WTC11 (cell line): Measurements from ENCODE around the gene RNF11.

ENCODE experiments used
- CREB1 ChIP-seq: sonication (generic); formaldehyde crosslinking; IDR thresholded peaks from 2 replicates; pipeline ENCODE4 v1.8.0; 2023; ENCODE audit warnings: mild to moderate bottlenecking, missing genetic modification reagents
- CTCF ChIP-seq: fragments of 200-600 bp; IDR thresholded peaks from 2 replicates; pipeline ENCODE4 v1.8.0; 2022; ENCODE audit warnings: antibody characterized with exemption
- IRF2 ChIP-seq: sonication (generic); formaldehyde crosslinking; IDR thresholded peaks from 2 replicates; pipeline ENCODE4 v1.8.0; 2022; ENCODE audit warnings: low read depth, missing genetic modification reagents, borderline replicate concordance
- JUN ChIP-seq: sonication (generic); formaldehyde crosslinking; IDR thresholded peaks from 2 replicates; pipeline ENCODE4 v1.8.0; 2023; ENCODE audit warnings: mild to moderate bottlenecking, missing genetic modification reagents
- KAT7 ChIP-seq: sonication (generic); formaldehyde crosslinking; IDR thresholded peaks from 2 replicates; pipeline ENCODE4 v1.8.1; 2023; ENCODE audit warnings: missing genetic modification reagents, mild to moderate bottlenecking, borderline replicate concordance
- MAX ChIP-seq: sonication (generic); formaldehyde crosslinking; IDR thresholded peaks from 2 replicates; pipeline ENCODE4 v1.8.0; 2022; ENCODE audit warnings: mild to moderate bottlenecking, missing genetic modification reagents
- USF2 ChIP-seq: sonication (generic); formaldehyde crosslinking; IDR thresholded peaks from 2 replicates; pipeline ENCODE4 v1.8.1; 2023; ENCODE audit warnings: mild to moderate bottlenecking, missing genetic modification reagents, moderate library complexity
- ZNF263 ChIP-seq: sonication (generic); formaldehyde crosslinking; IDR thresholded peaks from 2 replicates; pipeline ENCODE4 v1.8.1; 2022; ENCODE audit warnings: low read depth, mild to moderate bottlenecking, moderate library complexity, missing genetic modification reagents
- TF ChIP-seq, protein P1 (sequence below): sonication (generic); formaldehyde crosslinking; IDR thresholded peaks from 2 replicates; pipeline ENCODE4 v1.8.1; 2023; ENCODE audit warnings: mild to moderate bottlenecking, missing genetic modification reagents, borderline replicate concordance

DNA sequence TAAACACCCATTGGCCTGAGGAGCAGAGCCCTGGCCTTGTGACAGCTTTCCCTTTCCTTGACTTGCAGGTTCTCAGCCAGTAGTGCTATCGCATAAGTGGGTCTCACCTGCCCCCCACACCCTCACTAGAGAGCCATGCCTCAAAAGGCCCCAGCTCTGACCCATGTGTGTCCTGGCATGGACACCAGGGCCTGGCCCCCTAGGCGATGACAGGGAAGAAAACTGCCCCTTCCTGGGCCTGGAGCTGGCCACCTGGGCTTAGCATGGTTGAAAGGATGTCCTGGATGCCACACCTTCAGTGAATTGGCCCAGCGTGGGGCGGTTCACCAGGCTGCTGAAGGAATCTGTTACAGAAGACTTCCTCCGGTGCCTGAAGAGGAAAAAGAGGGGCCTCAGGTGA is 75.8 kb downstream of the RNF11 start:
- TF ChIP-seq USF2 (CRISPR knock-in tag): no peak
- no peak for TF ChIP-seq IRF2 (CRISPR knock-in tag)
- TF ChIP-seq CTCF: no peak
- no peak for TF ChIP-seq JUN (CRISPR knock-in tag)
- TF ChIP-seq MAX (CRISPR knock-in tag): no peak
- no peak for TF ChIP-seq KAT7 (CRISPR knock-in tag)
- no peak for TF ChIP-seq ZNF263 (CRISPR knock-in tag)
- TF ChIP-seq, protein P1, sequence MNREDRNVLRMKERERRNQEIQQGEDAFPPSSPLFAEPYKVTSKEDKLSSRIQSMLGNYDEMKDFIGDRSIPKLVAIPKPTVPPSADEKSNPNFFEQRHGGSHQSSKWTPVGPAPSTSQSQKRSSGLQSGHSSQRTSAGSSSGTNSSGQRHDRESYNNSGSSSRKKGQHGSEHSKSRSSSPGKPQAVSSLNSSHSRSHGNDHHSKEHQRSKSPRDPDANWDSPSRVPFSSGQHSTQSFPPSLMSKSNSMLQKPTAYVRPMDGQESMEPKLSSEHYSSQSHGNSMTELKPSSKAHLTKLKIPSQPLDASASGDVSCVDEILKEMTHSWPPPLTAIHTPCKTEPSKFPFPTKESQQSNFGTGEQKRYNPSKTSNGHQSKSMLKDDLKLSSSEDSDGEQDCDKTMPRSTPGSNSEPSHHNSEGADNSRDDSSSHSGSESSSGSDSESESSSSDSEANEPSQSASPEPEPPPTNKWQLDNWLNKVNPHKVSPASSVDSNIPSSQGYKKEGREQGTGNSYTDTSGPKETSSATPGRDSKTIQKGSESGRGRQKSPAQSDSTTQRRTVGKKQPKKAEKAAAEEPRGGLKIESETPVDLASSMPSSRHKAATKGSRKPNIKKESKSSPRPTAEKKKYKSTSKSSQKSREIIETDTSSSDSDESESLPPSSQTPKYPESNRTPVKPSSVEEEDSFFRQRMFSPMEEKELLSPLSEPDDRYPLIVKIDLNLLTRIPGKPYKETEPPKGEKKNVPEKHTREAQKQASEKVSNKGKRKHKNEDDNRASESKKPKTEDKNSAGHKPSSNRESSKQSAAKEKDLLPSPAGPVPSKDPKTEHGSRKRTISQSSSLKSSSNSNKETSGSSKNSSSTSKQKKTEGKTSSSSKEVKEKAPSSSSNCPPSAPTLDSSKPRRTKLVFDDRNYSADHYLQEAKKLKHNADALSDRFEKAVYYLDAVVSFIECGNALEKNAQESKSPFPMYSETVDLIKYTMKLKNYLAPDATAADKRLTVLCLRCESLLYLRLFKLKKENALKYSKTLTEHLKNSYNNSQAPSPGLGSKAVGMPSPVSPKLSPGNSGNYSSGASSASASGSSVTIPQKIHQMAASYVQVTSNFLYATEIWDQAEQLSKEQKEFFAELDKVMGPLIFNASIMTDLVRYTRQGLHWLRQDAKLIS (CRISPR knock-in tag): no peak
- no peak for TF ChIP-seq CREB1
